T47D (cell line): ENCODE data around the gene OTOGL.
"Not testable (repeated sequence)": the region's sequence is repeated elsewhere in the genome, so short reads cannot be mapped to it uniquely, and the experiment has no call there.

ENCODE experiments used
- DNase-seq, 2 experiments: peaks; one replicate each; pipeline versions ENCODE4 v3.0.0 to v3.0.0-alpha.2; 2011 to 2012; ENCODE audit warnings: low read depth in 1 of 2, low spot score in 1 of 2
- JUND ChIP-seq: IDR thresholded peaks from 2 replicates; pipeline ENCODE4 v1.6.1; 2012; ENCODE audit warnings: low read depth
- in situ Hi-C: cut with HindIII; loops from 2 replicates; pipeline ENCODE4 v1.10.0; 2016; ENCODE audit warnings: low sequenced_read_pairs, low pct_unique_long_range_greater_than_20kb

Gene OTOGL

GRCh38 chr12:80195737-80196136, 96.4 kb downstream of the OTOGL start:
- DNase-seq, result no peak
- in situ Hi-C loops, result no loop called here
- no peak for TF ChIP-seq JUND

- TF ChIP-seq JUND, result no peak
- in situ Hi-C loops, result no loop called here
- DNase-seq, result no peak
Observed at GRCh38 chr12:80196419-80196818, 97.1 kb downstream of the OTOGL start.

GRCh38 chr12:80198782-80199337, 99.5 kb downstream of the OTOGL start:
- DNase-seq, result no peak
- in situ Hi-C loops, result no loop called here
- TF ChIP-seq JUND, result no peak

- DNase-seq, result no peak
- in situ Hi-C loops, result no loop called here
- TF ChIP-seq JUND, result no peak
Observed at GRCh38 chr12:80199931-80200330, 100.6 kb downstream of the OTOGL start.

- no peak for TF ChIP-seq JUND
- in situ Hi-C loops, result no loop called here
- DNase-seq, result no peak
Observed at GRCh38 chr12:80200414-80200813, 101.1 kb downstream of the OTOGL start.

- DNase-seq, result no peak
- in situ Hi-C loops, result no loop called here
- no peak for TF ChIP-seq JUND
Observed at GRCh38 chr12:80201908-80202307, 102.6 kb downstream of the OTOGL start.

- no peak for TF ChIP-seq JUND
- in situ Hi-C loops, result no loop called here
Observed at GRCh38 chr12:80205960-80206359, 106.6 kb downstream of the OTOGL start.

GRCh38 chr12:80208071-80208470, 108.7 kb downstream of the OTOGL start:
- no peak for DNase-seq
- in situ Hi-C loops, result no loop called here
- no peak for TF ChIP-seq JUND

More at GRCh38 chr12:80205960-80206359, 106.6 kb downstream of the OTOGL start:
- DNase-seq, result no peak

- DNase-seq, result no peak
- no peak for TF ChIP-seq JUND
- in situ Hi-C loops, result no loop called here
Observed at GRCh38 chr12:80211671-80212070, 112.3 kb downstream of the OTOGL start.

- in situ Hi-C loops, result no loop called here
- TF ChIP-seq JUND, result no peak
- no peak for DNase-seq
Observed at GRCh38 chr12:80212938-80213645, 113.8 kb downstream of the OTOGL start.

- no peak for DNase-seq
- in situ Hi-C loops, result no loop called here
Observed at GRCh38 chr12:80213871-80214270, 114.5 kb downstream of the OTOGL start.

GRCh38 chr12:80217011-80217535, 117.7 kb downstream of the OTOGL start:
- no peak for TF ChIP-seq JUND
- in situ Hi-C loops, result no loop called here
- no peak for DNase-seq

More at GRCh38 chr12:80213871-80214270, 114.5 kb downstream of the OTOGL start:
- TF ChIP-seq JUND, result no peak

- in situ Hi-C loops, result not testable (repeated sequence)
Observed at GRCh38 chr12:80218925-80219324, 119.6 kb downstream of the OTOGL start.

More at GRCh38 chr12:80218925-80219324, 119.6 kb downstream of the OTOGL start:
- not testable (repeated sequence) for DNase-seq
